Lung microvascular endothelial cell (primary cell): Measurements from ENCODE around the gene RASIP1. TPM values are rescaled to one million over a fixed set of nuclear protein-coding genes. Genes with fewer than 3 reads are reported as not detected.
"Not testable (repeated sequence)": the region's sequence is repeated elsewhere in the genome, so short reads cannot be mapped to it uniquely, and the experiment has no call there.

Experiments used
- DNase-seq, 2 donors: peaks; one replicate each; pipeline versions ENCODE4 v3.0.0 to v3.0.0-alpha.2; 2010; ENCODE audit warnings: low read depth in 2 of 2
- total RNA-seq: library from RNA; depleted of rRNA; stranded (reverse); fragments of >200 nt; gene quantifications from 2 replicates; pipeline ENCODE4 v1.2.1, GENCODE V29; 2014

RASIP1 gene
- total RNA-seq, 1 donor from 2014 or later, result 74.0 TPM

DNA sequence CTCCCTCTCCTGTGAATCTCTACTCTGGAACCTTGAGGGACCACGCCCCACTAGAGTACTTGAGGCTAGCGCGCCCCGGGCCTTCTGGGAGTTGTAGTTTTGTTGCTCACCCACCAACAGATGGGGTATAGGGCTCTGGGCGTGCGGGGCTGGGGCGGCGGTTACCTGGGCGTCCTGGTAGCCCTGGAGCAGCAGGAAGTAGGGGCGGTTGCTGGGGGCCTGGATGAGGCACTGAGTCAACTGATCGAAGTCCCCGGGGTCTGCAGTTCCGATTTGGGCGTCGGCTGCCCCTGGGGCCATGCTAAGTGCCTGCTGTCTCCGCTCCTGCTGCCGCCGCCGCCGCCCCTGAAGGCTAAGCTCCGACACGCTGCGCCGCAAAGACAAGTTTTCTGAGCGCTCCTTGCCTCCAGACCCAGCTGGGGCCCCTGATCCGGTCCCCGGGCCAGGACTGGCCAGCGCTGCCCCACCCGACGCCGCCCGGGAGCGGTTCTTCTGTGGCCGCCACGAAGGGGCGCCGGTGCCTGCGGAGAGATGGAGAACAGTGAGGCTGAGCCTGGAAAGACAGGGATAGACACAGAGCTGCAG lies 5.3 kb downstream of the RASIP1 start:
- DNase-seq, result no peak

DNA sequence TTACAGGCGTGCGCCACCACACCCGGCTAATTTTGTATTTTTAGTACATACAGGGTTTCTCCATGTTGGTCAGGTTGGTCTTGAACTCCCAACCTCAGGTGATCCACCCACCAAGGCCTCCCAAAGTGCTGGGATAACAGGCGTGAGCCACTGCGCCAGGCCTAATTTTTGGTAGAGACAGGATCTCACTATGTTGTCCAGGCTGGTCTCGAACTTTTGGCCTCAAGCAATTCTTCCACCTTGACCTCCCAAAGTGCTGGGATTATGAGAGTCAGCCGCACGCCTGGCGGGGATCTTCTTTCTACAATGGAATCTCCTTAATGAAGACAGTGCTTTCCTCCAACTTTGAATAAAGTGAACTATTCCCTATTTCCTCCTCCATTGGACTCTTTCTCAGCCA lies 5.8 kb downstream of the RASIP1 start:
- DNase-seq, result no peak

DNA sequence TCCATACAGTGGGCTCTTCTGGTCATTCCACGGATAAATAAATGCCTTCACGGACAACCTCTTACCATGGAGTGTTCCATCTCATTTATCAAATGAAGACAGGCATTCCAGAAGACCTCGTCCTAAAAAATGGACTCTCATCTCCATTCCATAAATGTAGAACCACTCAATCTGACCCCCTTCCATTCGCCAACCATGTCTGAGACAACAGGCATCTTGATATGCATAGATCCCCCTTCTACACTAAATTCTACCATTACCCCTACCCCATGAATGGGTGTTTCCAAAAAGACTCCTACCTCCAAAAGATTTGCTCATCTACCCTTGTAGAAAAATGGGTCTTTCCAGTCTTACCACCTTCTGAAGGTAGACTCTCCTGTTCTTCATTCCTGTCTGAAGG lies 9.0 kb downstream of the RASIP1 start:
- no peak for DNase-seq

DNA sequence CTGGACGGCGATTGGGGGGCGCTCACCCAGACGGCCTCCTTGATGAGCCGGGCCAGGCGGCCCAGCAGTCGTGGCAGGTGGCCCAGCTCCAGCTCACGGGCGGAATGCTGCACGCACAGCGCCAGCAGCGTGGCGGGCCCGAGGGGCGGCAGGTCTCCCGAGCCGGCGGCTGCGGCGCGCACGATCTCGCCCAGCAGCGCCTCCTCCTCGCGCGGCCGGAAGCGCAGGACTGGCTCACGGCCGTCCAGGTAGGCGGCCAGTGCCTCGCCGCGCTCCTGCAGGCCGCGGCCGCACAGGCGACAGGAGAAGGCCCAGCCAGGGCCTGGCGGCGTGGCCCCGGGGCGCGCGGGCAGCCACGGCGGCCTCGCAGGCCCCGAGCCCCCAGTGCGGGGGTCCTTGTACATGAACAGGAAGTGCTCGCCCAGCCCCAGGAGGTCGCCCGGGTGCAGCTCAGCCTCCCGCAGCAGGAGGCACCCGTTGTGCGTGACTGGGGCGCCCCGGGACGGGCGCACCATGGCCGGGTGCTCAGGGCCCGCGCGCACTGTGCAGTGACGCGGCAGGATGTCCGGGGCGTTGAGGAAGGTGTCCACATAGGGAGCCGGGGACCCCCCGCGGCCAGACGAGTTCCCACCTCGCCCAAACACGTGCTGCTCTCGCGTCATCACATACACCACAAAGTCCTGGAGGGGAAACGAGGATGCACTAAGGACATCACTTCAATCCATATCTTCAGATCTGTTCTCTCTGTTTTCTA lies 11.3 kb downstream of the RASIP1 start:
- DNase-seq, result no peak

DNA sequence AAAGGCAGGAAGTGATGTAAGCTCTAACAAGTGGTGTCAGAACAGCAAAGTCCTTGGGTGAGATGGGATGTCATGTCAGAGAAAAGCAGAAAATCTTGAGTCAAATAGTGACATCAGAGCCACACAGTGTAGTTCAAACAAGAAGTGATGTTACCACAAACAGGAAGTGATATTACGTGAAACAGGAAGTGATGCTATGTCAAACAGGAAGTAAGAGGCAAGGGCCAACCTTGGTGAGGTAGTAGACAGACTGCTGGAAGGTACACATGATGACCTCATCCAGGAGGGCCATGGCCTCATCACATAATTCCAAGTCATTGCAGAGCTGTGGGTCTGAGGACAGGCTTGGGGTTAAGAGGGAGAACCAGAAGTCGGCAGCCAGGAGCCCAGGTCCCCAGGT lies 13.9 kb downstream of the RASIP1 start:
- peak; percentile 65 to 76 for DNase-seq

DNA sequence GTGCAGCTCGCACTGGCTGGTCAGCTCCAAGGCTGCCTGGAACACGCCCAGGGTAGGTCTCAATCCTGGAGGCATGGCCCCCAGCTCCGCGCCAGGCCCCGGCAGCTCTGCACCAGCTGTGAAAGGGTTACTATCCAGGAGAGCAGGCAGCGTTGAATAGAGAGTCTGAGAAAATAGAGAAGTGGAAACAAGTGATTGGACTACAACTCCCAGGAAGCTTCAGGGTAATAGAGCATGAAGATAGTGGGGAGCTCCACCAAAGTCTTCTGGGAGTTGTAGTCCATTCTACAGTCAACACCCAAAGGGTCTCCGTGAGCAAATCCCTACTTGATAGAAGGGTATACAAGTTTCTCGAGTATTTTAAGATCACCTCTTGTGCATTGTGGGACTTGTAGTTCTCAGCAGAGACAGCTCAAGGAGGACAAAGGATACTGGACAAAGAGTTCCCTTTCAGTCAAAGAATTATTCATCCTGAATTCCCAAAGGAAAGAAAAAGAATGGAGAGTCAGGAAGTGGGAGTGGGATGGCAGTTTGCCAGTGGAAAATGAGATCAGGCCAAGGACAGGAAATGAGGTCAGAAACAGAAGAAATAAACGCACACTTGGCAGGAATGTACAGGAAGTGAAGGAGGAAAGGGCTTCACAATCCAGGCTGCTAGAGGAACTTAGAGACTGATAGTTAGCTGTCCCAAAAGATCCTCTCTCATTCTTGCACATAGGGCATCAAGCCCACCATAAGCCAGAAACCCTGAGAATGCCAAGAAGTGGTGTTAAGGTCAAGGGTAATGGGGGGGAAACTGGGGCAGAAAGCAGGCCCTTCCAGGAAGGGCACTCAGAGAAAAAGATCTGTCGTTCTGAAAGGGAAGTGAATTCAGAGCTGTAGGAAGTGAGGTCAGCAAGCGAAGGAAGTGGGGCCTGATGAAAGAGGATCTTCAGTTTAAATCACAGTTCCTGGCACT lies 15.3 kb downstream of the RASIP1 start:
- DNase-seq, result peak; percentile 82 to 98

DNA sequence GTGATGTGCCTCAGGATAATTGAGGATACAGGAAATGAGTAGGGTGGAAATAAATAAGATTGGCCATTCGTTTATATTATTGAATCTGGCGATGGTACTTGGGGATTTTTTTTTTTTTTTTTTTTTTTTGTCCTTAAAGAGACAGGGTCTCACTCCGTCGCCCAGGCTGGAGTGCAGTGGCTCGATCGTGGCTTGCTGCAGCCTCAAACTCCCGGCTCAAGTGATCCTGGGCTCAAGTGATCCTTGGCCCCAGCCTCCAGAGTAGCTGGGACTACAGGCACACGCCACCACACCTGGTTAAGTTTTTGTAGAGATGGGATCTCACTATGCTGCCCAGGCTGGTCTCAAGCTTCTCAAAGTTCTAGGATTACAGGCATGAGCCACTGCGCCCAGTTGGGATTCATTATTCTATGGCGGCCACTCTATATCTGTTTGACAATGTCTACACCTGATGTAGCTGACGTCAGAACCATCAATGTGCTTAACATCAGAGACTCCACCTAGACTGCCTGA lies 18.2 kb downstream of the RASIP1 start:
- no peak for DNase-seq

DNA sequence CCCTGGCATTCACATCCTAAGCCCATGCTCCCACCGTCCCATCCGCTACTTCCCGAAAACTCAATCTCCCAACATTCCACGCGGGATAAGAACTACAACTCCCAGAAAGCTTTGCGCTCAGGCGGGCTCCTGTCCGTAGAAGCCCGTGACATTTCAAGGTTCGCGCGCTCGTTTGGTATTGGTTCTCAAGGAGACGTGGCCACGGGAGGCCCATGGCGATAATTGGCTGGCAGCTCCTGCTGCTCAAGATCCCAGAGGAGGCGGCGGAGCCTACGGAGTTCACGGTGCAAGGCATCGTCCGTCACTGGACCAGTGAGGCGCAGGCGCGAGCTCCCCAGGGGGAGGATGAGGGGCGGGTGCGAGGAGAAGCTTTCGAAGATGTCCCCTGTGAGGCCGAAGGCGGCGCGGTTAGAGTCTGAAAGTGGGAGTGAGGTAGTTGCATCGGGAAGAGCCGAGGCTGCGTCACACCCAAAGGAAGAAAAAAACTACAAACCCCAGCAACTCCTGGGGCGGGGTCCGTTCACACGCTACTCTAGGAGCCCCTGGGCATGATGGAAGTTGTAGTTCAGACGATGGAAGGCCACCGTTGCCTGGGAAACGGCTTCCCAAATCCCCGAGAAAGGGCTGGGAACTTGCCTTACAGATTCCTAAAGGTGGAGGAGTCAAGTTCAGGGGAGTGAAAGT lies 19.7 kb downstream of the RASIP1 start:
- no peak for DNase-seq

DNA sequence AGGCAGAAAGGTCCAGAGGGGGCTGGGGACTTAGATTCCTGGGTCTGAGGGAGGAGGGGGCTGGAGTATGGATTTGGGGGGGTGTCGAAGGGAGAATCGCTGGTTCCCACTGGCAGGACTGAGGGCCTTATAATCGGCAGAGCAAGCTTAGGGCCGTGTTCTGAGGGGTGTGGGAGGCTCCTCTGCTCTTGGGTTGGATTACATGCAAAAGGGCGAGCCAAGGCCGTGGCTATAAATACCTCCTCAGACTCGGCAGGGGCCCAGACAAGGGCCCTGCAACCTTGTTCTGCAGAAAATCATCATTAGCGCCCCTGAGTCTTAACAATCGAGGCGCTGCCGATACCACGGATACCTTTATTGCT lies 20.2 kb downstream of the RASIP1 start:
- no peak for DNase-seq

DNA sequence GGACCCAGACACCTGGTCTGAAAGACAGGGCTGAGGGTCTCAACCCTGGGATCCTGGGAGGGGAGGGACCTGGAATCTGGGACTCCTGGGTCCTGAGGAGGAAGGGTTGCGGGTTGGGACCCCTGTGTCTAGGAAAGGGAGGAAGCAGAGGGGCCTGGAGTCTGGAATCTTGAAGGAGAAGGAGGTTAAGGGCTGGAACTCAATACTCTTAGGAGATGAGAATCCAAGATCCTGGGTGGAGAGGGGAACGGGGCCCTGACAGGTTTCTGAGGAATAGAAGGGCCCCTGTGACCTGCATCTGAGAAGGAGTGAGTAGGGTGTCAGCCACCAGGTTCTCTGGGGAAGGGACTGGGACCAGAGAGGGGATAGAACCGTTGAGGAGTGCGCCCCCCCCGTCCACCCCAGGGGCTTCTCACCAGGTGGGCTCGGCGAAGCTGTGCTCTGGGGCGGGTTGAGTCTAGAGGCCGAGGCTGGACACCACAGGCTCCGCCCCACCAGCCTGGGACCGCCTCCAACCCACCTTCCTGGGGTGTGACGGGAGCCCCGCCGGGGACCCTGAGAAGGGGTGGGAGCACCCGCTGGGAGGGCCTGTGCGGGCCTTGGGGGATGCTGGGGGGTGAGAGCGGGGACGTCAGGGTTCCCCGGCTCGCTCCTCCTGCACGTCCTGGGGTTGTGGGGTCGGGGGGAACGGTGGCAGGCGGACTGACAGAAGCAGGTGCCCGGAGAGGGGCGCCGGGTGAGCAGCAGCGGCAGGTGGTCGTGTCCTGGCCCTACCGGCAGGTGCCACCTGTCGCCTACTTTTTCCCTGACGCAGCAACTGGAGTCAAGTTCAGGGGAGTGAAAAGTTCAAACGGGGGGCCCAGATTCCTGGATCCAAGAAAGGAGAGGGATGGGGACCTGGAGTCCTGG lies 20.9 kb downstream of the RASIP1 start, which contains the start of gene MAMSTR:
TSS of gene MAMSTR (minus strand) at position 463 of the 909 bp plus-strand sequence. CDS start 694 bp downstream, outside the sequence.
- DNase-seq, result no peak

DNA sequence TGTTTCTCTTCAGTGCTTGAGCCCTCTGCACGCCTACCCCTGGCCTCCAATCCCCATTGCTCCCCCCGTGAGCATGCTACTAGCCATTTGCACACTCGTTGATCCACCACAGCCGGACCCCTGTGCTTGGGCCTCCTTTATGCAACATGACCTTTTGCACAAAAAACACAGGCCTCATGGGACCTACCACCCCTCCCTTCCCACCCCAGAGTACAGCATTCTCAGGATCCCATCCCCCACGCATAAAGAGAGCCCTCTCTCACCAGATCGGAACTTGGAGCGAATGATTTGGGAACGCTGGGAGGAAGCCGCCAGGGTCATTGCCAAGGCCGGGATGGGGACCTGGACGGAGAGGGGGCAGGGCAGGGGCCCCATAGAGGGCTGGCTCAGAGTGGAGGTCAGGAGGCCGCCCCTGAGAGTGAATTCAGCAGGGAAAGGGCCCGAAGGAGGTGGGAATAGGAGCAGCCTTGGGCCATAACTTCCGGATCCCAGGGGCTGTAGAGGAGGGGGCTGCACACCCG lies 21.6 kb downstream of the RASIP1 start:
- DNase-seq, result no peak

DNA sequence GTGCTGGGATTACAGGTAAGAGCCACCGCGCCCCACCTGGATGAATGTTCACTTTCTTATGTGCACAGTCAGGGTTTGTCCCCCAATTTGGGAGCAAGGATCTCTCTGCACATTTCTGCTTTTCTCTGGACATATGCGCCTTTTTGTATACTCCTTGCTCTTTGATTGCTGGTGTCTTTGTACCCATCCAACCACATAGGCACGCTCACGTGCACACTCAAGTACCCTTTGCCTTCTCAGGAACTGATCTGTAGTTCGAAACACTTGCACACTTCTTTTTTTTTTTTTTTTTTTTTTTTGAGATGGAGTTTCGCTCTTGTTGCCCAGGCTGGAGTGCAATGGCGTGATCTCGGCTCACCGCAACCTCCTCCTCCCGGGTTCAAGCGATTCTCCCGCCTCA lies 22.3 kb downstream of the RASIP1 start:
- DNase-seq, result not testable (repeated sequence)

DNA sequence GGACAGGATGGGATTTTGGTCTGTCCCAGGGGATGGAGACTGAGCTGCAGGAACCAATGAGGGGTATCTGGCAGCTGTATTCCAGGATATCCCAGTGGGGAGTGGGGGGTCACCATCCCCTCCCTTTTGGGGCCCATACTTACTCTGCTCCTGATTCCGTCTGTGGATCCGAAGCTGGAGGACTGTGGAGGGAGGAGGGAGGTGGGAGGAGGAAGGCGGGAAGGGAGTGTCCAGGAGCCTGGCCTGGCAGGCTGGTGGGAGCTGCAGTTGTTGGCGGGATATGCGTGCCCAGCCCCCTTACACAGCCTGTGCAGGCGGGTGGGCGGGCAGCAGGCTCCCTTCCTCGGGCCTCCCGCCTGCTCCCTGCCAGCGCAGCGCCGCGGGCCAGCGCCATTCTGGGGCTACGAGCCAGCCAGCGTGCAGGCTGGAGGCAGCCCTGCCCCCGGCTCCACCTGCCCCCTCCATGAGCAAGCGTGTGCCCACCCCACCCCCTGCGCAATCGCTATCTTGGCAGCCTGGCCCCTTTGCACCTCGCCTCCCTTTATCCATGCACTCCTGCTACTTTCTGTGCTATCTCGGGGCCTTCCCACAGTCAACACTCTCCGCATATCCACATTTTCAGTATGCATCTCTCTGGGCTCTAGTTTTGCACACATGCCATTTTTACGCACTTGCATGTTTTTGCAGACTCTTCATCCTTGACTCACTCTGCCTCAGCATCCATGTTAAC lies 23.7 kb downstream of the RASIP1 start:
- no peak for DNase-seq

DNA sequence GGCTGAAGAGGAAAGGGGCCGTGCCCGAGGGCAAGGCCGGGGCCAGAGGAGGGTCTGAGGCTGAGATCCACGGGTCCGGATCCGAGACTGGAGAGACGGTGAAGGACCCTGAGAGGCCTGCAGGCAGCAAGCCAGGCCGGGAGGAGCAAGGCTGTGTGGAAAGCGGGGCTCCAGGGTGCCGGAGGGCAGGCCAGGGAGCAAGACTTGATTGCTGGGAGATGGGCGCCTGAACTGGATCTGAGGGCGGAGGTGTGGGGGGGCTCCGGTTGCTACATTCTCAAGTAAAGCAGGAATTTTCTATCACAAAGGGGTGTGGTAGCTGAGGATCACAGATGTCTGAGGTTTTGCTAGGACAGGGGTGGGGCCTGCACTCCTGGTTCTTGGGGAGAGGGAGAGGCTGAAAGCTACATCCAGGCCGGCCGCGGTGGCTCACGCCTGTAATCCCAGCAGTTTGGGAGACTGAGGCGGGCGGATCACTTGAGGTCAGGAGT lies 24.7 kb downstream of the RASIP1 start:
- no peak for DNase-seq

DNA sequence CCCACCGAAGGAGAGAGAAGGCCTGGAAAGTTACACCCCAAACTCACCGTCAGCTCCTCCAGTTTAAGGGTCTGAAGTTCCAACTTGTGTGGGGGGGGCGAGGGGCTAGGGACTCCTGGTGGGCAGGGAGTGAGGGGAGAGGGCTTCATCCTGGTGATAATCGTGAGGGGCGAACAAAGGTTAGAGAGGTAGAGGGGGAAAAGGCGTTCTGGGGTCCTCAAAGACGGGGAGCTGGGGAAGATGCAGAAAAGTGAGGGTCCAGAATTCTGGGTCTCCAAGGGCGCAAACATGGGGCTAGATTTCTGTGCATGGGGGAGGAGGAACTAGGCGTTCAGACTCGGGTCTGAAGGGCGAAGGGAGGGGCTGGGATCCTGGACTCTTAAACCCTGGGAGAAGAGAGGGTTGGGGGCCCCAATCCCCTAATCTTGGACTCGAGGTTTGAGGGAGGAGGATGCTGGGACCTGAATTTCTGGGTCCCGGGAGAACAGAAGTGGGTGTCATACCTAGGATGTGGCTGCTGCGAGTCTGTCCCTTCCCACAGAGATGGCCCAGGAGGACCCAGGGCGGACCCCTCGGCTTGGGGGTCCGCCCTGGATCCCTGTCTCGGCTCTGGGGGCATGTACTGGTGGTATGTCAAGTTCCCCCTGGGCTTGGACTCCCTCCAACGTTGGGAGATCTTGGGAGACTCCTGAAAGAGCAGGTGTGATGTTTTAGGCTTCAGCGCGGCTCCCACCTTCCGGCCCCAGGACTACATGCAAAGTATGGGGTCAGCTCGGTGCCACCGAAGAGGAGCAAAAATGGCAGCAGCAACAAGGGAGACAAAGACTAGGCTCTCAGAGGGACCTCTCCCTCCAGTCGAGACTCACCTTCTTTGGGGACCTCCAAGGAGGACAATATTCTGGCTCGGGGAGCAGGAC lies 25.4 kb downstream of the RASIP1 start:
- DNase-seq, result no peak

DNA sequence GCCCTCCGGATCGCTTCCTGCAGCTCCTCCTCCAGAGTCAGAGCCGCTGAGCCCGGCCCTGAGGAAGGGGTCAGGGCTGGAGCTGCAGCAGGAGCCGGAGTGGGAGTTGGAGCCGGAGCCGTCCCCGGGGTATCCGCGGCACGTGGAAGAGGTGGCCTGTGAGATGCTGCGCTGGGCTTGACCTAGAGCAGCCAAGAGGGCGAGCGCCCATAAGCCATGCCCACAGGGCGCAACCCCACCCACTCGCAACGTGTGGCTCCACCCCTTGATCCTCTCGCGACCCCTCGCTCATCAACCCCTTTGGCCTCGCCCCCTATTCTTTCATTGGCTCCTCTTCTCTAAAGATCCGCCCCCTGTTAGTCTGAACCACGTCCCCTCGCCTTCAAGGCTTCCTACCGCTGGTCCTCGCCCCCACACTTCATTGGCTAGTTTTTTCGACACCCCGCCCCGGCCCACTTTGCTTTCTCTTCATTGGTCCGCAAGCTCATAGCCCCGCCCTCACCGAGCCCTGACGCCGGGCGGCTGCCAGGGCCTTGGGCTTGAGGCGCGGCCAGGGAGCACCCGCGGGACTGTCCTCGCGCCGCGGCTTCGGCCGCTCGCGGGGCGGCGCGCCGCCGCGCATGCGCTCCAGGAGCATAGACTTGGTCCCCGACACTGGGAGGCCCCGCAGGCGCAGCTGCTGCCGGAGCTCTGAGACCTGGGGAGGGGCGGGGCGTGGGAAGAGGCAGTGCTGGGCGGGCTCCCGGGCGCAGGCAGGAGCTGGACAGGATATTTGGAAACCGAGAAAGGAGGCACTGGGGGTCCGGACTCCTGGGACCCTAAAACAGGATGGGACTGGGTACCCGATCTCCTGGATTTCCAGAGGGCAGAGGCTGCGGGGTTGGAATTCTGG lies 26.3 kb downstream of the RASIP1 start:
- peak; percentile 99 to 100 for DNase-seq
